GM12874 (cell line): ENCODE data around the gene HOXA9.

Experiments
- TF ChIP-seq, protein P1 (sequence below): IDR thresholded peaks from 2 replicates; pipeline ENCODE4 v1.5.1; 2011; ENCODE audit warnings: low read depth, mild to moderate bottlenecking, control low read depth, low read length, moderate library complexity; ENCODE audit not compliant: insufficient read depth

Gene HOXA9

DNA sequence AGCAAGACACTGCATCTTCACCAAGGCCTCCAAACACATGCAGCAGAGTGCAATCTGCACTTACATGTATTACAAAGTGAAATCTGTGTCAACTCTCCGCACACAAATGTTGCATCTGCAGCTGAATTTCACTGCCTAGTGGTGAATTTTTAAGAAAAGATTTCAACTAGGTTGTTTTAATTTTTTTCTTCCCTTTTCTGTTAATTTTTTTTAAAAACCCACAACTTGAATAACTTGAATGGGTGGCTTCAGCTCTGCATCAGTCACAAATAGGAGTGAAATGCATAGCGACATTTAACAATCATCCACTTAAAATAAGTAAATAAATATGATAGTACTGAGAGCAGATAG lies 28.6 kb upstream of the HOXA9 start:
- TF ChIP-seq, protein P1, sequence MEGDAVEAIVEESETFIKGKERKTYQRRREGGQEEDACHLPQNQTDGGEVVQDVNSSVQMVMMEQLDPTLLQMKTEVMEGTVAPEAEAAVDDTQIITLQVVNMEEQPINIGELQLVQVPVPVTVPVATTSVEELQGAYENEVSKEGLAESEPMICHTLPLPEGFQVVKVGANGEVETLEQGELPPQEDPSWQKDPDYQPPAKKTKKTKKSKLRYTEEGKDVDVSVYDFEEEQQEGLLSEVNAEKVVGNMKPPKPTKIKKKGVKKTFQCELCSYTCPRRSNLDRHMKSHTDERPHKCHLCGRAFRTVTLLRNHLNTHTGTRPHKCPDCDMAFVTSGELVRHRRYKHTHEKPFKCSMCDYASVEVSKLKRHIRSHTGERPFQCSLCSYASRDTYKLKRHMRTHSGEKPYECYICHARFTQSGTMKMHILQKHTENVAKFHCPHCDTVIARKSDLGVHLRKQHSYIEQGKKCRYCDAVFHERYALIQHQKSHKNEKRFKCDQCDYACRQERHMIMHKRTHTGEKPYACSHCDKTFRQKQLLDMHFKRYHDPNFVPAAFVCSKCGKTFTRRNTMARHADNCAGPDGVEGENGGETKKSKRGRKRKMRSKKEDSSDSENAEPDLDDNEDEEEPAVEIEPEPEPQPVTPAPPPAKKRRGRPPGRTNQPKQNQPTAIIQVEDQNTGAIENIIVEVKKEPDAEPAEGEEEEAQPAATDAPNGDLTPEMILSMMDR = no peak

DNA sequence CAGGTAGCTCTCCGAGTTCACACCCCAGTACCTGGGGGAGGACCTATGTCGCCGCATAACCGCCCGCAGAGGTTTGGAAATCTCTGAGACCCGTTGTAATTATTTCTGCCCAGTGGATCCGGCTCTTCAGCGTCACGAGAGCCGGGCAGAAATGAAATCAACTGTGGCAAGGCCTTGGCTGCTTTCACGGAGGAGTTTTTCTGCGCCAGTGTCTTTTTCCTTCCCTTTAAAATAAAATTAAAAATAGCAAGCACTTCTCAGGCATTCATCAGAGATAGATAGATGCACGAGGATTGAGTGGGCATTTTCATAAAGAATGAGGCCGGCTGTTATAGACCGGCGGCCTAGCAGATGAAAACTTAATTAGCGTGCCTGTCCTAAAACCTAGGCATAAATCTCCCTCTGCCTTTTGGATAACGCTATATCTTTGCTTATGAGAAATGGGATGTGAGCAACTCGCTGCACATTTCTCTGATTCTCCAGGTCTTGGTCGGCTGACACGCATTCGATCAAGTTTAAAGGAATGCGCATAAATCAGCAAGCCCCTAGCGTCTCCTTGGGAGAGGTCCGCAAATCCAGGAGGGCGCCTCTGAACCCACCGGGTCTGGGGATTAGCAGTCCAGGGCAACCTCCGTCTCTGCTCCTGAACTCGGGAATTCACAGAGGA lies 28.1 kb upstream of the HOXA9 start:
- TF ChIP-seq, protein P1 = no peak

DNA sequence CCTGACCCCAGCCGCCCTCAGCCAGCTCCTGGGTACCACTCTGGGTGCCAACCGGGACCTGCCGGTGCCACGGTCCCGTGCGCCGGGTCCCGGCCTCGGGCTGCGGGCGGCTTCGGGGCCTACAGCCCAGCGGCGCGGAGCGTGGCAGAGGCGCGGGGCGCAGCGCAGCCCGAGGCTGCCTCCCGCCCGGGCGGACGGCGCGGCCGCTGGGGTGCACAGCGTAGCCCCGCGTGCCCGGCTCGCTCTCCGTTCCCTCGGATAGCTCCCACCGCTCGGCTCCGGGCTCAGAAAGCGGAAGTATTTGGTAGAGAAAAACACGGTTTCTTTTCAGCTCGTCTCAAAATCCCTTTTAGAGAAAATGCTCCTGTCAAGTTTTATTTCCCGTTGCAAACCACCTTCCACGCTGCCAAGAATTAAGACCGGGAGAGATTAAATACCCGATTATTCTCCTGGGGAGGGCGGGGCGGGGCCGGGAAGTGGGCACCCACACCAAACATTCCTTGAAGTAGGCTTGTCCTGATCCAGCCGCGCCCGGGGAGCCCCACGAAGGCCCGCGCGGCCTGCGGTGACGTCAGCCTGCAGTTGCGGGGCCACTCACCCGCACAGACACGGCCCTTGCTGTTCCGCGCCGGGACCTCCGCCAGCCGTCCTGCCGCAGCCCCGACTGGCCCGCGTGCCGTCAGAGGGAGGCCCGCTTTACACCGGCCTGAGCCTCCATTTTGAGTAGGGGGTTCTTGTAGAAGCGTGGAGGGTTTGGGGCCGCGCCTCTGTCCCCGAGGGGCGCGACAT lies 27.4 kb upstream of the HOXA9 start:
- TF ChIP-seq, protein P1 = no peak

DNA sequence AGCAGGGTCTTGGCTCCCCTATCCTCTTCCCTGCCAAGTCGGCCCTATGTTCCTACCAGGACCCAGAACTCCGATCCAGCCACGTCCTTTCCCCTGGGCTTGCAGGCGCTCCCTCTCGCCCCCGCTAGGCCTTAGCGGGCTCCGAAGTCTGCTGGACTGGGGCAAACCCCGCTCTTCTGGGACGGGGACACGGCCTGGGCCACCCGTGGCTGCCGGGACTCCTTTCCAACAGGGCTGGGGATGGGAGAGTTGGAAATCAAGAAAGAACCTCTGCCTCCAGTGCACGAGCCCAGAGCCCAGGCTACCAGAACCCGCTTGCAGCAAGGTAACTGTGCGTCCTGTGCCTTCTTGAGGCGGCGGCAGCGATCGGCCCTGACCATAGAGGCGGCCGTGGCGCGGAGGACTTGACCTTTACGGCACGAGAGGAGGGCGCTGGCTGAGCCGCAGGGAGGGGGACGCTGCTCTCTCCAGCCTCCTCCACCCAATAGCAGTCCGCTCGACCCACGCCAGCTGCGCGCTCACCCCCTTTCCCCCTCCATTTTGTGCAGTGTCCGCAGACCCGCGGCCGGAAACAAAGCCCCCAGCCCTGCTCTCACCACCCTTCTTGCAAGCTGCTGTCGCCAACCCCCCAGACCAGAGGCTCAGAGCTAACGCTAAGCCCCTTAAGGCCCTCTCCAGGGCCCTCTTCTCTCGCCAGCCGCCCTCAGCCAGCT lies 26.7 kb upstream of the HOXA9 start:
- TF ChIP-seq, protein P1 = no peak

DNA sequence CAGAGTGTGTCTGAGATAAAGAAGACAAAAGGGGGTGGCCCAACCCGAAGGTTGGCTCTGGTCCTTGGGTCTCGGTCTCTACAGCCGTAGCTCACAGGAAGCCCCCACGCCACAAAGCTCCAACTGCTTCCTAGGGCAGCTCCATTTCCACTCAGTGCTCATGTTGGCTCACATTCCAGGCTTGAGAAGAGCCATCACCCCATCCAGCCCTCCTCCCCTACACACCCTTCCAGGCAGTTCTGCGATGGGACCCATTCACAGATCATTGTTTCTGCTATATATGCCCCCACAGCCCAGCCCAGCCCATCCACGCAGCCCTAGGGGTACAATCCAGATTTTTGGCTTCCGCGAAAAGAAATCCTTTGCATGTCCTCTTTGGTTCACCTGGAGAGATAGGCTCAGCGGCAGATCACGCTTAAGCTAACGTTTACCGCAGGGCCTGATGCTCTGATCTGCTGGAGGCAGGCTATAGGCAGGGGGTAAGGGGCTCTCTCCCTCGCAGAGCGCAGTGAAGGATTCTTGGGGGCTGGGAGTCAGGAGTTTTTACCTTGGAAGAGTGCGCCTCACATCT lies 25.9 kb upstream of the HOXA9 start:
- TF ChIP-seq, protein P1 = no peak

DNA sequence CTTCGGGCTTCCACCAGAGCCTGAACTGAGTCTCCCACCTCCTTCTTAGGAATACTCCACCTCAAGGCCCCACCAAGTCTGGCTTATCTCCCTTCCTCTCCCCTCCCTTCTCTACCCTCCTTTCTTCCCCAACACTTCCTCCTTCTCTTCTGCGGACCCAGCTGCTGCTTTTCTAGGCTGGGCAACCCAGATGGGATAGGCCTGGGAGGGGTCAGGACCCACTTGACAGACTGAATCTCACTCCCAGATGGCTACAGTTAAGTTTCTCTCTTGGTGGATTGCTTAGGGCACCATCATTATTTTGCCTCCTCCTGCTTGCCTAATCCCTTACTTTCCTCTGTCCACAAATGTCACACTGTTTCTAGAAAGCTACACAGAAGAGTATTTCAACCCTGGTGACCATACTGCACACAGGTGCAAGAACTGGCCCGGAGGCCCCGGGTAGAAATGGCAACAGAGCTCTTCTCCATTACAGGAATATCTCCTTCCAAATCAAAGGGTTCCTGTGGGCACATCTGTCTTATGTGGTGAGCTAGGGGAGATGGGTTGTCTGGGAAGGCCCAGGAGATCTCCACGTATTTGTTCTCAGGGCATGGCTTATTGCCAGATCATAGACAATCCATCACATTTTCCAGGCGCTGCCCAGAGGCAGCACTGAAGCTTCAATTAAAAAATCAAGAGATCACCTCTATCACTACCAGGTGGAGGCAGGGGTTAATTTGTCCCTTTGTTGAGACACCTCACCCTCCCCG lies 24.8 kb upstream of the HOXA9 start:
- TF ChIP-seq, protein P1 = no peak
